A549 (cell line): ENCODE results near the gene WDR19. TPM values are rescaled to one million over a fixed set of nuclear protein-coding genes. Genes with fewer than 3 reads are reported as not detected.
A peak's percentile ranks its signal among the peaks of the same experiment; 100 is the strongest.

ENCODE experiments used
- ATAC-seq, 2 experiments: fragments of 200-7000 bp in 1 of 2; fragments of >200 bp in 1 of 2; cut with Nextera tagmentation in 1 of 2; cut with Tn5 transposase in 1 of 2; 3 replicates each; pipeline versions ENCODE4 v1.8.0 to v1.9.1; 2018 to 2020; ENCODE audit warnings: mild to moderate bottlenecking in 1 of 2, moderate library complexity in 1 of 2
- CTCF ChIA-PET: fragments of 300-600 bp; sonication (Branson Sonifier 250); formaldehyde crosslinking; extraction: SDS; loops from one replicate; lab custom pipeline; 2021; ENCODE audit warnings: antibody characterized with exemption, inconsistent platforms; lab: Yijun Ruan, JAX
- POLR2A ChIA-PET: fragments of 350-600 bp; formaldehyde crosslinking; extraction: SDS; loops from one replicate; lab custom pipeline; 2021; ENCODE audit warnings: antibody characterized with exemption, inconsistent platforms; lab: Yijun Ruan, JAX
- DNase-seq, 2 experiments: peaks; one replicate each; pipeline versions ENCODE4 v3.0.0 to v3.0.0-alpha.2; 2011 to 2016; ENCODE audit warnings: low read depth in 1 of 2, low spot score in 1 of 2
- FAIRE-seq: peaks from 2 replicates; lab custom pipeline; 2011; peaks lifted over from hg19 to GRCh38; lab: Jason Lieb, UNC
- H3K27ac ChIP-seq, 2 experiments: fragments of >200 bp; sonication (Bioruptor Twin); formaldehyde crosslinking; 3 replicates each; pipeline ENCODE4 v1.5.1; 2016 to 2017
- H3K4me1 ChIP-seq: fragments of >200 bp; sonication (Bioruptor Twin); formaldehyde crosslinking; 3 replicates; pipeline ENCODE4 v1.6.1; 2016
- H3K4me2 ChIP-seq: fragments of >200 bp; sonication (Bioruptor Twin); formaldehyde crosslinking; 3 replicates; pipeline ENCODE4 v1.6.1; 2016
- H3K4me3 ChIP-seq: fragments of >200 bp; sonication (Bioruptor Twin); formaldehyde crosslinking; 3 replicates; pipeline ENCODE4 v1.5.1; 2016
- H3K9me3 ChIP-seq: fragments of >200 bp; sonication (Bioruptor Twin); formaldehyde crosslinking; 3 replicates; pipeline ENCODE4 v1.6.1; 2016
- ATOH8 ChIP-seq: fragments of 250-450 bp; sonication (Bioruptor Pico); IDR thresholded peaks from 2 replicates; pipeline ENCODE4 v1.5.0; 2020; ENCODE audit warnings: low read depth, mild to moderate bottlenecking, moderate library complexity
- BCL3 ChIP-seq: fragments of >200 bp; sonication (Bioruptor Twin); formaldehyde crosslinking; IDR thresholded peaks from 3 replicates; pipeline ENCODE4 v1.6.1; 2016
- CBX8 ChIP-seq: fragments of 200-600 bp; sonication (generic); IDR thresholded peaks from 2 replicates; pipeline ENCODE4 v1.6.1; 2016
- CEBPB ChIP-seq, 2 experiments: fragments of >200 bp in 1 of 2; sonication (Bioruptor Twin) in 1 of 2; formaldehyde crosslinking in 1 of 2; IDR thresholded peaks; 2 replicates each; pipeline ENCODE4 v1.6.1; 2012 to 2016
- ELK1 ChIP-seq: fragments of 150-350 bp; IDR thresholded peaks from 2 replicates; pipeline ENCODE4 v1.6.1; 2014; ENCODE audit warnings: low read depth, mild to moderate bottlenecking, low read length
- EP300 ChIP-seq, 2 experiments: fragments of >200 bp; sonication (Bioruptor Twin); formaldehyde crosslinking; IDR thresholded peaks; 2 replicates in 1 of 2; 3 replicates in 1 of 2; pipeline ENCODE4 v1.6.1; 2016 to 2017
- FOXS1 ChIP-seq: fragments of 250-450 bp; sonication (Bioruptor Pico); IDR thresholded peaks from 2 replicates; pipeline ENCODE4 v1.5.0; 2020; ENCODE audit warnings: mild to moderate bottlenecking, moderate library complexity
- GATA3 ChIP-seq: IDR thresholded peaks from 2 replicates; pipeline ENCODE4 v1.6.1; 2012; ENCODE audit warnings: borderline replicate concordance
- HES2 ChIP-seq: fragments of >200 bp; sonication (Bioruptor Twin); formaldehyde crosslinking; IDR thresholded peaks from 2 replicates; pipeline ENCODE4 v1.6.1; 2016
- HOXB5 ChIP-seq: fragments of 250-450 bp; sonication (Bioruptor Pico); IDR thresholded peaks from 2 replicates; pipeline ENCODE4 v1.5.0; 2020; ENCODE audit warnings: mild to moderate bottlenecking, moderate library complexity
- JUN ChIP-seq, 2 experiments: fragments of >200 bp; sonication (Bioruptor Twin); formaldehyde crosslinking; IDR thresholded peaks; 2 replicates in 1 of 2; 3 replicates in 1 of 2; pipeline ENCODE4 v1.6.1; 2016 to 2017
- KDM1A ChIP-seq: fragments of 200-600 bp; sonication (generic); IDR thresholded peaks from 2 replicates; pipeline ENCODE4 v1.6.1; 2016; ENCODE audit warnings: low read depth, mild to moderate bottlenecking
- MAFK ChIP-seq: fragments of 450-650 bp; IDR thresholded peaks from 2 replicates; pipeline ENCODE4 v1.6.1; 2014; ENCODE audit not compliant: partially characterized antibody
- MYC ChIP-seq: IDR thresholded peaks from 2 replicates; pipeline ENCODE4 v1.6.1; 2012; ENCODE audit warnings: mild to moderate bottlenecking, inconsistent platforms, low read length, improper control_type of control experiment, borderline replicate concordance
- NFE2L2 ChIP-seq: fragments of 150-350 bp; conservative IDR thresholded peaks from 2 replicates; pipeline ENCODE4 v1.6.1; 2014; ENCODE audit warnings: low read length
- NPAS2 ChIP-seq: fragments of 250-450 bp; sonication (Bioruptor Pico); IDR thresholded peaks from 2 replicates; pipeline ENCODE4 v1.8.0; 2022; ENCODE audit warnings: mild to moderate bottlenecking, moderate library complexity, borderline replicate concordance
- PHF8 ChIP-seq: fragments of 200-600 bp; sonication (generic); IDR thresholded peaks from 2 replicates; pipeline ENCODE4 v1.6.1; 2016; ENCODE audit warnings: low read depth, mild to moderate bottlenecking, antibody characterized with exemption, moderate library complexity, borderline replicate concordance
- POLR2A ChIP-seq: IDR thresholded peaks from 2 replicates; pipeline ENCODE4 v1.6.1; 2012; ENCODE audit warnings: mild to moderate bottlenecking, low read length
- REST ChIP-seq: fragments of 200-600 bp; sonication (generic); IDR thresholded peaks from 2 replicates; pipeline ENCODE4 v1.6.1; 2016; ENCODE audit warnings: antibody characterized with exemption, mild to moderate bottlenecking, moderate library complexity
- SMC3 ChIP-seq: fragments of >200 bp; sonication (Bioruptor Twin); formaldehyde crosslinking; IDR thresholded peaks from 3 replicates; pipeline ENCODE4 v1.6.1; 2018; ENCODE audit warnings: inconsistent platforms
- SREBF2 ChIP-seq: fragments of 450-650 bp; IDR thresholded peaks from 2 replicates; pipeline ENCODE4 v1.6.1; 2014; ENCODE audit warnings: mild to moderate bottlenecking, moderate library complexity
- USF2 ChIP-seq: fragments of 450-650 bp; IDR thresholded peaks from 2 replicates; pipeline ENCODE4 v1.6.1; 2014; ENCODE audit warnings: antibody characterized with exemption
- ZC3H11A ChIP-seq: fragments of 450-650 bp; IDR thresholded peaks from 2 replicates; pipeline ENCODE4 v1.6.1; 2014; ENCODE audit warnings: antibody characterized with exemption, mild to moderate bottlenecking
- WGBS: methylation state at CpG from one replicate; pipeline ENCODE4 v1.1.6; 2017; ENCODE audit errors: missing lambda C conversion rate; 5-methylcytosine and 5-hydroxymethylcytosine counted together
- polyA plus RNA-seq, 4 experiments: library from polyadenylated mRNA; depleted of rRNA in 3 of 4; stranded (reverse); fragments of >200 nt; fragmentation: RNase III in 1 of 4; extraction: RNeasy Plus Mini Kit Qiagen cat#74134 plus additional on column Dnase treatment in 1 of 4; gene quantifications; 2 replicates in 3 of 4; 3 replicates in 1 of 4; pipeline ENCODE4 v1.2.3, GENCODE V29; 2011 to 2017

WDR19 gene
- polyA plus RNA-seq, 2 of the 4 experiments (the other 2 are of a cell fraction), result 12.1 to 30.1 TPM

- no peak overlapping the region for H3K4me2 ChIP-seq
- H3K27ac ChIP-seq, result no peak overlapping the region
- no peaks in the 10 kb centered on the region for H3K4me1 ChIP-seq
- FAIRE-seq, result no peak
- 89% methylated on average over 2 of the region's 2 CpGs for WGBS
- CTCF ChIA-PET, result interaction anchor here (0.7 kb wide), 1 partner anchor 11 kb away, joined by 3 read pairs; no protein-coding TSS in a partner anchor
- ATAC-seq, result no peak
- TF ChIP-seq MAFK, result peak; percentile 68
- no peak for TF ChIP-seq BCL3
- DNase-seq, result no peak
- no peaks in the 10 kb centered on the region for H3K9me3 ChIP-seq
- H3K4me3 ChIP-seq, result no peak overlapping the region
- POLR2A ChIA-PET, result no interaction called here
These were observed 98.4 kb downstream of the WDR19 start for GRCh38 chr4:39280770-39281169.

- no peak for DNase-seq
- FAIRE-seq, result no peak
- ChIA-PET POLR2A (no interaction called here), CTCF (interaction anchor here (0.7 to 1.3 kb wide), 2 partner anchors 14 to 445 kb away, joined by 3 to 4 read pairs; no protein-coding TSS in a partner anchor)
- H3K4me2 ChIP-seq, result no peak overlapping the region
- TF ChIP-seq EP300 (IDR thresholded peaks at IDR 0.05), result no peak
- TF ChIP-seq MAFK, result no peak
- TF ChIP-seq ELK1, result no peak
- no peak for TF ChIP-seq SREBF2
- TF ChIP-seq KDM1A, result no peak
- no peak for TF ChIP-seq PHF8
- TF ChIP-seq FOXS1, result no peak
- TF ChIP-seq JUN (IDR thresholded peaks at IDR 0.05), result no peak
- no peak for TF ChIP-seq GATA3
- no peak for TF ChIP-seq ZC3H11A
- no peak for TF ChIP-seq HOXB5
- no peak for TF ChIP-seq NFE2L2
- H3K27ac ChIP-seq, result no peak overlapping the region
- no peak for ATAC-seq
- 63% methylated on average over 7 of the region's 7 CpGs for WGBS
- H3K4me1 ChIP-seq, result no peaks in the 10 kb centered on the region
- no peak overlapping the region for H3K4me3 ChIP-seq
- no peaks in the 10 kb centered on the region for H3K9me3 ChIP-seq
These were observed 102.9 kb downstream of the WDR19 start for GRCh38 chr4:39285111-39285795.

- Histone ChIP-seq H3K4me1 (no peaks in the 10 kb centered on the region), H3K4me2 (no peak overlapping the region), H3K9me3 (no peaks in the 10 kb centered on the region), H3K27ac (no peak overlapping the region), H3K4me3 (no peak overlapping the region)
- DNase-seq (no peak), FAIRE-seq (peak; percentile 39), ATAC-seq (no peak)
- WGBS, result 95% methylated on average over 2 of the region's 2 CpGs
- ChIA-PET CTCF (interaction anchor here (1.0 to 1.4 kb wide), 2 partner anchors 12 to 34 kb away, joined by 3 to 4 read pairs; no protein-coding TSS in a partner anchor), POLR2A (no interaction called here)
- TF ChIP-seq MAFK, result no peak
These were observed 103.5 kb downstream of the WDR19 start for GRCh38 chr4:39285853-39286252.

- H3K4me1 ChIP-seq, result no peaks in the 10 kb centered on the region
- H3K9me3 ChIP-seq, result no peaks in the 10 kb centered on the region
- CTCF ChIA-PET, result interaction anchor here (1.0 to 1.4 kb wide), 2 partner anchors 13 to 33 kb away, joined by 3 to 4 read pairs; no protein-coding TSS in a partner anchor
- 100% methylated on average over 1 of the region's 2 CpGs for WGBS
- H3K27ac ChIP-seq, result no peak overlapping the region
- DNase-seq (no peak), ATAC-seq (no peak), FAIRE-seq (no peak)
- H3K4me2 ChIP-seq, result no peak overlapping the region
- H3K4me3 ChIP-seq, result no peak overlapping the region
- POLR2A ChIA-PET, result no interaction called here
- TF ChIP-seq HOXB5 (no peak), CBX8 (no peak), POLR2A (no peak), HES2 (no peak), CEBPB (IDR thresholded peaks at IDR 0.05) (no peak), MYC (no peak), NPAS2 (CRISPR knock-in tag) (no peak), USF2 (no peak), SREBF2 (no peak), REST (no peak), GATA3 (no peak), SMC3 (no peak), ATOH8 (CRISPR knock-in tag) (no peak)
These were observed 103.9 kb downstream of the WDR19 start for GRCh38 chr4:39286263-39286662.
